Peyer's patch (tissue), 4 donors: ENCODE data around the gene TSTD2.

Source experiments
- CTCF ChIP-seq, 6 experiments: fragments of 450-650 bp in 4 of 6; fragments of 200-600 bp in 2 of 6; sonication (generic) in 1 of 6; IDR thresholded peaks; one replicate each; pipeline ENCODE4 v1.5.1; 2017 to 2019; ENCODE audit warnings: antibody characterized with exemption in 6 of 6, mild to moderate bottlenecking in 3 of 6, moderate library complexity in 1 of 6
- POLR2A ChIP-seq, 2 donors: fragments of 450-650 bp; IDR thresholded peaks; one replicate each; pipeline ENCODE4 v1.5.1; 2017; ENCODE audit warnings: antibody characterized with exemption in 2 of 2, mild to moderate bottlenecking in 2 of 2, moderate library complexity in 2 of 2

- TF ChIP-seq POLR2A (IDR thresholded peaks at IDR 0.05) (no peak), CTCF (IDR thresholded peaks at IDR 0.05) (no peak)
Observed at GRCh38 chr9:97596906-97597305, 36.3 kb downstream of the TSTD2 start.
